Left cardiac atrium (tissue), 4 donors: ENCODE measurements around the gene TMEM53. TPM values are rescaled to one million over a fixed set of nuclear protein-coding genes. Genes with fewer than 3 reads are reported as not detected.
"Not testable (repeated sequence)": the region's sequence is repeated elsewhere in the genome, so short reads cannot be mapped to it uniquely, and the experiment has no call there.

Experiments used
- ATAC-seq, 2 donors: fragments of 200-7000 bp; cut with Tn5 transposase; one replicate each; pipeline ENCODE4 v1.9.1; 2020; ENCODE audit warnings: mild to moderate bottlenecking in 2 of 2, moderate library complexity in 2 of 2
- DNase-seq: peaks from one replicate; pipeline ENCODE4 v3.0.0-alpha.2; 2020
- intact Hi-C, 2 donors: fragments of 100-400 bp; cut with DNase I; formaldehyde crosslinking; loops; one replicate each; pipeline versions ENCODE4 v1.14.1 to v1.15.1; 2022 to 2023
- total RNA-seq, 2 donors: library from RNA; stranded (reverse); fragmentation: NEBNext Ultra II Directional; extraction: Animal tissue kit (Norgen Biotek cat#: 25700); gene quantifications; one replicate each; pipeline ENCODE4 v1.2.1, GENCODE V29; 2021
- donor health status: DM: no; HTN: yes; CAD: no.
- donor health status: DM: no; HTN: yes; CAD: no; lungs with severe emphysema.
- donor health status: DM: yes; HTN: yes; CAD: no.
- donor health status: Dilated cardiomyopathy.

TMEM53 gene
- total RNA-seq, 2 donors from 2014 or later = 11.1 to 11.4 TPM

DNA sequence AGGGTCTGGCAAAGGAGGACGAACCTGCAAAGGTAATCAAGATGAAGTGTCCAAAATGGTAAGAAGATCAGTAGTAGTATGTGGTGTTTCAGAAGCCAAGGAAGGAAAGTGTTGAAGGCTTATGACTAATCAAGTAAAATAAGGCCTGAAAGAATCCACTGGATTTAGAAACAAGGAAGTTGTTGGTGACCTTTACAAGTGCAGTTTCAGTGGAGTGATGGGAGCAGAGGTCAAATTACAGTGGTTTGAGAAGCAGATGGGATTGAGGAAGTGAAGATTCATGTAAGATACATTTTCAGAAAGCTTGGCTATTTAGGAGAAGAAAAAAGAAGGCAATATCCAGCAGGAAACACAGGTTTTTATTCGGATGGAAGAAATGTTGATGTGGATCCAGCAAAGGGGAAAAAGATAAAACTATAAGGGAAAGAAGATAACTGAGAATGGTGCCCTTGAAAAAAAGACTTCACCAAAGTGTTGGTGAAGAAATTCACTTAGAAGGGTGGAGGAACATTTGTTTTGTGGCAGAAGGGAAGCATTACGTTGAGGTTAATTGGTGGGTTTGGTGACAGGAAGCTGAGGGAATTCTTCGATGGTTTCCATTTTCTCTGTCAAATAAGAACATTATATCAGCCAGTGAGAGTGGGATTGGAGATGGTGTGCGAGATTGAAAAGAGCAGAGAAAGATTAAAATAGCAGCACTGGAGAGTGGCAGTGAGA, 2.4 kb upstream of the TMEM53 start:
- DNase-seq (no peak), ATAC-seq (no peak)
- intact Hi-C loops = no loop called here

DNA sequence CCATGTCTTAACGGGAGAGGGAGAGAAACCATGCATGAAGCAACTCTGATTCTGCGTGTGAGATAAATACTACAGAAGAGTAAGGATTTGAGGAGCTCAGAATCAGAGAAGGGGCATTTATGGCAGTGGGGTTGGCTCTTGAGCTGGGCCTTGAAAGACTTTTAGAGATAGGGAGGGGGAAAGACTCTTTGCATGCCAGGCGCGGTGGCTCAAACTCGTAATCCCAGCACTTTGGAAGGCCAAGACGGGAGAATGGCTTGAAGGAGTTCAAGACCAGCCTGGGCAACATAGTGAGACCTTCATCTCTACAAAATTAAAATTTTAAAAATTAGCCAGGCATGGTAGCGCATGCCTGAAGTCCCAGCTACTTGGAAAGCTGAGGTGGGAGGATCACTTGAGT, 905 bp upstream of the TMEM53 start:
- DNase-seq = no peak
- intact Hi-C loops = no loop called here
- no peak for ATAC-seq

DNA sequence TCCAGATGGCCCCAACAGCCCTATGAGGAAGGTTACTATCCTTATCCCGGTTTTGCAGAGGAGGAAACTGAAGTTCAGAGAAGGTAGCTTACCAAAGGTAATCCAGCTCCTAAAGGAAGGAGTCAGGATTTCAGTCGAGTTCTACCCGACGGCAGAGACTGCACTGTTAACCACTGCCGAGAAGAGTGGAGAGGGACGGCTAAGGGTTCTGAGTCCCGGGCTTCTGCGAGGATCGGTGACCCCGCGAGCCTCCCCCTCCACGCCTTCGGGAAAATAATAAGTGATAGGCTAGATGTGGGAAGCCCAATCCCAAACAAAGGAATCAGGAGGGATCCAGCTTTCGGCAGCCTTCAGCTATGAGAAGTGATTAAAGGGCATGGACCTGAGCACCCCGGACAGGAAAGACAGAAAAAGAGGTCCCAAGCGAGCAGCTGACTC, 587 bp downstream of the TMEM53 start:
- intact Hi-C loops = no loop called here
- DNase-seq (no peak), ATAC-seq (peak; percentile 0 to 2)

DNA sequence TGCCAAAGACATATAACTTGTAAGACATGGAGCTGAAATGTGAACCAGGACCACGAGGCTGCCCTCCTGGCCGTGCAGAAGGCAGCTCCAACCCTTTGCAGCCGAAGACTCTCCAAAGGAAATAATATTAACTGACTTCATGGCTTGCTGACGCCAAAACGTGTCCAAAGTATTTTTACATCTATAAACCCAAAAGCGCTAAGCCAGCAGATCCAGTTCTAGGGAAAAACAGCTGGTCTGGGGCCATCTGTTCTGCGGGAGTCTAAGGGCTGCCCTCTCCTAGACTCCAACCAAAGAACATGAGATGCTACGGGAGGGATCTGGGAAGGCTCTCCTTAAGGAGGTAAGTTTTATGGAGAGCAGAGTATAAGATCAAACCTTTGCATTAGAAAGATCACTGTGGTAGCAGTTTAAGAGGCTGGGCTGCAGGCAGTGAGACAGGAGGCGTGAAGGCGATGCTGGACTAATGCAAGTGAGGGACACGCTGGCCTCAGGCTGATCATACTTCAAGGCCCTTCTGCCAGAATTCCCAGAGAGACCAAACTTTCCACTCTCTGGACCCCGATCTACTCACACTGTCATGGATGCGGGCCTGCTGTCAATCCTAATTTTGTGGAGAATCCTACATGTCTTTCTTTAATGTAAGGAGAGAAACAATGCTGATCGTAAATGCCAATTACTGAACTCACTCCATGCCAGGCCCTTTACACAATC, 1.2 kb downstream of the TMEM53 start:
- ATAC-seq (no peak), DNase-seq (no peak)
- intact Hi-C loops = no loop called here

DNA sequence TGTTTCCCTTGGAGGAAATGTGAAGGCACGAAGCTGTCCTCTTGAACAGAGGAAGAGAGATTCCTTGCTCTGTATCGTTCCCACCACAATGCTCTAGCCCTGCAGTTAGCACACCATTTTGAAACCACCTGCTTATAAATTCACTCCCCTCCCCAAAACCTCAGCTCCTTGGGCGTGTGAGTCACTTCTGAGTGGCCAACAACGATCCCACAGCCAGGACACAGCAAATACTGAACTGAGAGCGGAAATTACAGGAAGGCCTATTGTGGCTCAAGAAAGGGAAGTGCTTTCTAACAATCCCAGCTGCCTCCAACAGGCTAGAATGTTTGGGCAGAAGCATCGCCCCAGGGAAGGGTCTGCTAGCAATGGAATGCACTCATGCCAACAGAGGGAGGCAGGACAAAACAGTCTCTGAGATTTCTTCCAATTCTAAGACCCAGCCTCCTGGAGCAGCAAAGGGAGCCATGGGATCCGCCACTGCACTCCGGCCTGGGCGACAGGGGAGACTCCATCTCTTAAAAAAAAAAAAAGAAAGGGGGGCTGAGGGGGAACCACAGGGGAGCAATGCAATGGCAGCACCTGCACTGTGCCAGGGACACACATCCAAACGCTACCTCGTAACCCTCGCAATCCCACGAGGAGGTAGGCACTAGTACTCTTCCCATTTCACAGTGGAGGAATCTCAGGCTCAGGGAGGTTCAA, 1.9 kb downstream of the TMEM53 start:
- no peak for ATAC-seq
- intact Hi-C loops = no loop called here
- DNase-seq = no peak

DNA sequence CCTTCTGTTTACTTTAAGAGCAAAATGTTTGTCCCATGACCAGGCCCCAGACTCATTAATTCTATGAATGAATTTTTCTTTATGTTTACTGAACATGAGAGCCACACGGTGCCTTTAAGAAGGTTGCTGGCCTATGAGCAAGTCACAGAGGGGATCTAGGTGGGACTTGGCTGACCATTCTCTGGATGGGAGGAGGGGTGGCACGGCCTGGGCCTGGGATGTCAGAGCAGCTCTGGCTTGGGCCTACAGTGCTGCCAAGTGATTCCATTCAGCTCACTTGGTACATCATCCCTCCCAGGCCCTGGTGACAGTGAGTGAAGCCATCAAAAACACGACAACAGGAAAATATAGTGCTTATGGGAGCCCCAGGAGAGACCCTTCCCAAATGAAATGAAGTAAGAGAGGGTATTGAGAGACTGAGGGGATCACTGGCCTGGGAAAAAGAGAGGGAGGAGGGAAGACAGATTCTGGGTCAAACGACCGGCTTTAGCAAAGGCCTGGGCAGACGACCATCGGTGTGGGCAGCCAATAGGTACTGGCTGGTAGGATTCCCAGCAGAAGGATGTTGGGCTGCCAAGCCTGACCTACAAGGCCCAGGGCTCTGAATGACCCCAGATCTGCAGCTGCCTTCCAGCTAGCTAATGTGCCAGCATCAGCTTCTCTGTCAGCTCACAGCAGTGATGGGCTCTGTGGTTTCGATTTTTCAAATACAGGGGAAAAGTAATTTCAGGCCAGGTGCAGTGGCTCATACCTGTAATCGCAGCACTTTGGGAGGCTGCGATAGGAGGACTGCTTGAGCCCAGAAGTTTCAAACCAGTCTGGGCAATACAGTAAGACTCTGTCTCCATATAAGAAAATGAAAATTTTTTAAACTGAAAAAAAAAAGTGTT, 3.3 kb downstream of the TMEM53 start:
- DNase-seq = no peak
- intact Hi-C loops = no loop called here
- ATAC-seq = no peak

DNA sequence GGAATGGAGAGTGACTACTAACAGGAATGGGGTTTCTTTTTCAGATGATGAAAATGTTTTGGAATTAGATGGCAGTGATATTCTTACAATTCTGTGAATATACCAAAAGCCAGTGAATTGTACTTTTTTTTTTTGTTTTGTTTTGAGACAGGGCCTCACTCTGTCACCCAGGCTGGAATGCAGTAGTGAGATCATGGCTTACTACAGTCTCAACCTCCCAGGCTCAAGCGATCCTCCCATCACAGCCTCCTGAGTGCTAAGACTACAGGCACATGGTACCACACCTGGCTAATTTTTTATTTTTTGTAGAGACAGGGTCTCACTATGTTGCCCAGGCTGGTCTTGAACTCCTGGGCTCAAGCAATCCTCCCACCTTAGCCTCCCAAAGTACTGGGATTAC, 7.6 kb downstream of the TMEM53 start:
- intact Hi-C loops, DNase-seq, ATAC-seq: not testable (repeated sequence)

DNA sequence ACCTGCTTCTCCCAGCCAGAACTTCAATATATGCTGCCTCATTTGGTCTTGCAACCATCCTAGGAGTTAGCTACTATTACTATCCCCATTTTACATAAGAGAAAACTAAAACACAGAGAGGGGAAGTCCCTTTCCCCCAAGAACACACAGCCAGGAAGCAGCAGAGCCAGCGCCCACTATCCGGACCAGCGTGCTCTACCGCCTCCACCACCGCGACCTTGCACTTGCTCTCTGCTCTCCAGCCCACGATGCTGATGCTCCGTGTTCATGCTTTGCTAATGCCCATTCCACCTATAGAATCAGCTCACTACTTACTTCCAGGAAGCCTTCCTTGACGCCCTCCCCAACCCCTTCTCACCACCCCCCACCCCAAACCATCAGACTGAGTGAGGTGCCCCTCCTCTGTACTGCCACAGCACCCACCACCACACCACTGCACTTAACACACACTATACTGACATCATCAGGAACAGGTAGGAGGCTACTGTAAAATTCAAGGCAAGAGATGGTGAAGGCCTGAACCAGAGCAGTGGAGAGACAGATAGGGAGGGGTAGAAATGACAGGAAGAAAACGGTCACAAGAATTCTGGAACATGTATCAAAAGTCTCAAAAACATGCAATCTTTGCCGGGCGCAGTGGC, 9.4 kb downstream of the TMEM53 start:
- DNase-seq = no peak
- no peak for ATAC-seq
- intact Hi-C loops = no loop called here

DNA sequence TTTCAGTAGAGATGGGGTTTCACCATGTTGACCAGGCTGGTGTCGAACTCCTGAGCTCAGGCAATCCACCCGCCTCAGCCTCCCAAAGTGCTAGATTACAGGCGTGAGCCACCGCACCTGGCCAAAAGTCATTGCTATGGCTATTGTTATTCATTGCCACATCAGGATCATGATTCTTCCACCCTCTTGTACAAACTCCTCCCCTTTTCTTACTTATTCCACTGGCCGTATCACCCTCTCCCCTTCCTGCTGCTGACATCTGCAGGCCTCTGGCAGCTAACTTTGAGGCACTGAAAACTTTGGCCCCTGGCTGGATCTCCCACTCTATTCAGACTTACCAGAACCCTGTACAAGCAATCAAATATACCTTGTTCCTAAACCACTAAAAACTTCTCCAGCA, 10.9 kb downstream of the TMEM53 start:
- intact Hi-C loops = no loop called here
- no peak for DNase-seq
- no peak for ATAC-seq

DNA sequence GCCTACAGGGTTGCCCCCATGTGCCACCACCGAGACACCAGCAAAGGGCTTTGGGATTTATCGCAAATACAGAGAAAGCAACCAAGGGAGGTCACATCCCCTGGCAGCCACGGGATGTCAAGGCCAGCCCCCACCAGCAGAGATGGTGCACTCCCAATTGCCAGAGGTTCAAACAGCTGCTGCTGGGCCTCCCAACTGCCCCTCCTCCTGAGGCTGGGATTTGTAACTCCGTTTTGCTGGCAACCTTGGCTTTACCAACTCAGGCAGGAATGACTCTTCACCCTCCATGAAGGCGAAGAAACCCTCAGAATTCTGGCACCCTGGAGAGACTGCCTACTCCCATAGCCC, 11.6 kb downstream of the TMEM53 start:
- intact Hi-C loops = no loop called here
- DNase-seq (no peak), ATAC-seq (no peak)

DNA sequence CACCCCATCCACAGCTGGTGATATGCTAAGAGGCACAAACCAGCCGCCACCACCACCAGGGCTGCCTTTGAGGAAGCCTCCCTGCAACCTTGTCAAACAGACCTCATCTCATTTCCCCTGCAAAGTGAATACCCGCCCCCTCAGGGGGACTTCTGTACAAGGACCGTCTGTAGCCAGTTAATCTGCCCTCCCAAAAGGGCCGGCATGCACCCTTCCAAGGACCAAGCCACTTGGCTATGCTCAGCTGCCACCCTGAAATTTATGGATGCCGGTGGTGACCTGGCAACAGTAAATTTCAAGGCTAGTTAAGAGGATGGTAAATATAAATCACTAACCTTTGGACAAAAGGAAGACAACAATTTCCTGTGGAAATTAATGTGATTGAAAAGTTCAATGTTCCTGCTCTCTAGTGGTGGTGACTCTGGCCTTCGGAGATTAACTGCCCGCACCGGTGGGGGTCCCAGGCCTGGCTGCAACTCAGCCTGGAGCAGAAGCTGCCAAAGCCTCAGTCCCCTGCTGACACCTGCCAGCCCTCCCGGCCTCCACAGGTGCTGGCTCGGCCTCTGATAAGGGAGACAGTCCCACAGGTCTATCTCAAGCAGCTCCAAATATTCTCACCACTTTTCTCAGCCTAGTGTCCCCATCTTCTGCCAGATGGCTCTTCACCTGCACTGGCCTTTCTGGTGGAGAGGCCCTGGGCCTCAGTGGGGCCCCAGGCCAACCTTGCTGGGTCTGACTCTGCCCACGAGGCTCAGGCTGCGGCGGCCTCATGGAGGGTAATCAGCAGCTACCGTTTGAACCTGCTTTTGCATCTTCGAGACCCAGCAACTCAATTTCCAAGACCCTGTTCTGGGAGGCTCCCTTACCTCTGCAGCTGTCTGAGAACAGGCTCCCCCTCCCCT, 12.2 kb downstream of the TMEM53 start:
- intact Hi-C loops = no loop called here
- ATAC-seq (no peak), DNase-seq (no peak)

DNA sequence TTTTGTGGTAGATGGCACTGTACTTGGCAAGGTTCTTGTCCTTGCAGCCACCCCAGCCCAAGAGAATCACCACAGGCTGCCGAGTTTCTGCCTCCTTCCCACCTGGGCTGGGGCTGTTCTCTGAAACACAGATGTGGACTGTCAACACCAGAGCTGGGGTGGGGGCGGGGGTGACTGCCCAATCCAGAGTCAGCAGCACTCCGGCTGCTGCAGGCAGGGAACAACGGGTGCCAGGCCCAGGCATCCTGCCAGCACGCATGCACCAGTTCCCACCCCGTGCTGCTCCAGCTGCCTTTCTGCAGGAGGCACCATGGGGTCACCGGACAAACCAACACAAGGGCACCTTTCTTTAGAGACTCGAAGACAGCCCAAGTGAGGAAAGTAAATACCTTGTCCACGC, 14.1 kb downstream of the TMEM53 start:
- intact Hi-C loops = no loop called here
- peak; percentile 78 for DNase-seq
- ATAC-seq = peak; percentile 90 to 93

DNA sequence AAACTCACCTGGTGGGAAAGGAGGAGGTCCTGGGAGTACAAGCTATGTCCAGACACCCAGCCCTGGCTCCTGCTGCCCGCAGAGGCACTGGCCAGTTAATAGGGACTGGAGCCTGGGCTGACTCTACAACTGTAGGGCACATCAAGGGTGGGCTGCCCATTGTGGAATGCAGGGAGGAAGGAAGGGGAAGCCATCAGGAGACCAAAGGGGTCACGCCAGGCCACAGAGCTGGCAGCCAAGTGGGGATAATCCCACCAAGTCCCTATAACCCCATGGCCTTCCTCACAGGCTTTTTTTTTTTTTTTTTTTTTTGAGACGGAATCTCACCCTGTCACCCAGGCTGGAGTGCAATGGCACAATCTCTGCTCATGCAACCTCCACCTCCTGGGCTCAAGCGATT, 14.7 kb downstream of the TMEM53 start:
- no peak for DNase-seq
- intact Hi-C loops = no loop called here
- no peak for ATAC-seq

DNA sequence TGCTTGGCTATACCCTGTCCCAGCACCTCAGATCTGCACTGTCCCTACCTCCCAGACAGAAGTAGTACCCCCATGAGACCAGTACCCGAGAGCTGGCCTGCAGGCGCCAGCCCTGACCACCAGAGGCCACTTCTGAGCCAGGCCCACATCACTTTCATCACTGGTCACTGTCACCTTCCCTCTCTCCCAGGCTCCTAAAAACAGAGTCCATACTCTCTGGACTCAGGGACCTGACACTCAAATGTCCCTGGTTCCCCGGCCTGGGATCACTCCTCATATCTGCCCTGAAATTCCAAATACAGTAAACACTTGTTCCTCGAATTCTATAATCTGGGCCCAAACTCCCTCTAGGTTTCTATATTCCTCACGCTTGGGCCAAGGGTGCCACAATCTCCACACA, 18.7 kb downstream of the TMEM53 start:
- intact Hi-C loops = no loop called here
- ATAC-seq (peak in 1 of 2 donors; percentile 12), DNase-seq (no peak)

DNA sequence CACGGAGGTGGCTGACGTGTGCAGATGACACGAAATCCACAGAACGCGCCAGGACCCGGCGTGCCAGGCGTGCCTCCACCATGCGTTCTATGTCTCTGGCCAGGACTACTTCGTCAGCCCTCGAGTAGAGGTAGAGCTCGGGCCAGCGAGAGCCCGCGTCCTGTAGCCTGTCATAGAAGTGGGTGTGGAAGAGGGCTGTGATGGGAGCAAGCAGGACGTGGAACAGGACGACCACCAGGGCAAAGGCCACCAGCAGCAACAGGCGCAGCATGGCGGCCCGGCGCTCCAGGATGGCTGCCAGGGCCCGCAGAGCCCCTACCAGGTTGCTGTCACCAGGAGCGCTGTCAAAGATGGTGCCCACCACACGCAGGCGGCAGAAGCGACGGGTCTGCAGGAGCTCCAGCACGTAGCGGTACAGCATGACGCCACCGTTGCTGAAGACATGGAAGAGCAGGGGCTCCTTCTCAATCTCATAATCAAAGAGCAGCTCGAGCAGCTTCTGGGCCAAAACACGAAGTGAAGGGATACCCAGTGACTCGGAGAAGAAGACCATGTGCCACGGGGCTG, 19.6 kb downstream of the TMEM53 start:
- no peak for ATAC-seq
- intact Hi-C loops = loop anchor here in 1 of 2 donors (5.0 kb wide), 1 partner anchor 42 kb away; no protein-coding TSS in a partner anchor
- no peak for DNase-seq

DNA sequence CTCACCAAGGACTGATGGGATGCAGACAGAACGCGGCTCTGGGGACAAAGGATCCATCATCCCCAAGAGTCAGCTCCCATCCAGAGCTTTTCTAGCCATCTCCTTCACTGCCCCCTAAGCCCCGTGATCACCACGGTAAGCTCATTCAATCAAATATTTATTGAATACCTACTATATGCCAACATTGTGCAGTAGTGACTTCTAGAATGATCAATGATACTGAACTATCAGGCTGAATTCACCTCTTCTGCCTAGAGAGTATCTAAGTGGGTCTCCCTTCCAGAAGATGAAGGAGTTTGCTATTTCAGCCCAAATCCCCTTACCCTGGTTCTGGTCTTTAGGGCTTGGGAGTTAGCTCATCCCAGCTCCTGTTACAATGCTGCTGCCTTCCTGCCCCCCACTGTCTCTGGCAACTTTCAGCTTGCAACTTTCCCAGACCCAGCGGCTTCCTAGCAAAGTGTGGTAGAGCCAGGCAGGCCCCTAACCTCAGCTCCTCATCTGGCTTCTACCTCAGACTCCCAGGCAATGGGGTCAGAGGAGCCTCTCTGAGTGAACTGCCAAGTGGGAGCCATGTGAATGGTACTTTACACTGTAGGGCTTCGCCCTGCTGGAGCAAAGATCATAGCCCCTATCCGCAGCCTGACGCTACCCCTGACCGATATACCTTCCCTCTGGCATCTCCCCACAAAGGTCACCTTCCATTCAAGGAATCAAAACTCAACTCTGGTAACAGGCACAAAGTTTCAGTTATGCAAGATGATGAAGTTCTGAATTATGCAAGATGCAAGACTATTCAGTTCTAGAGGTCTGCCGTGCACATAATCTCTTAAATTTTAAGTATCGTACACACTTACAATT, 20.9 kb downstream of the TMEM53 start:
- DNase-seq = no peak
- ATAC-seq = no peak
- intact Hi-C loops = loop anchor here (1.0 to 5.0 kb wide), 2 partner anchors 41 to 44 kb away; no protein-coding TSS in a partner anchor
